HG03575 (cell line): ENCODE results near the gene ZHX3.

ENCODE experiments used
- ATAC-seq: cut with Tn5 transposase; IDR thresholded peaks from one replicate; pipeline ENCODE4 v1.9.1; 2021; ENCODE audit not compliant: unreplicated experiment, insufficient number of reproducible peaks, low FRiP score; ENCODE audit errors: extremely low read depth

Gene ZHX3, protein sequence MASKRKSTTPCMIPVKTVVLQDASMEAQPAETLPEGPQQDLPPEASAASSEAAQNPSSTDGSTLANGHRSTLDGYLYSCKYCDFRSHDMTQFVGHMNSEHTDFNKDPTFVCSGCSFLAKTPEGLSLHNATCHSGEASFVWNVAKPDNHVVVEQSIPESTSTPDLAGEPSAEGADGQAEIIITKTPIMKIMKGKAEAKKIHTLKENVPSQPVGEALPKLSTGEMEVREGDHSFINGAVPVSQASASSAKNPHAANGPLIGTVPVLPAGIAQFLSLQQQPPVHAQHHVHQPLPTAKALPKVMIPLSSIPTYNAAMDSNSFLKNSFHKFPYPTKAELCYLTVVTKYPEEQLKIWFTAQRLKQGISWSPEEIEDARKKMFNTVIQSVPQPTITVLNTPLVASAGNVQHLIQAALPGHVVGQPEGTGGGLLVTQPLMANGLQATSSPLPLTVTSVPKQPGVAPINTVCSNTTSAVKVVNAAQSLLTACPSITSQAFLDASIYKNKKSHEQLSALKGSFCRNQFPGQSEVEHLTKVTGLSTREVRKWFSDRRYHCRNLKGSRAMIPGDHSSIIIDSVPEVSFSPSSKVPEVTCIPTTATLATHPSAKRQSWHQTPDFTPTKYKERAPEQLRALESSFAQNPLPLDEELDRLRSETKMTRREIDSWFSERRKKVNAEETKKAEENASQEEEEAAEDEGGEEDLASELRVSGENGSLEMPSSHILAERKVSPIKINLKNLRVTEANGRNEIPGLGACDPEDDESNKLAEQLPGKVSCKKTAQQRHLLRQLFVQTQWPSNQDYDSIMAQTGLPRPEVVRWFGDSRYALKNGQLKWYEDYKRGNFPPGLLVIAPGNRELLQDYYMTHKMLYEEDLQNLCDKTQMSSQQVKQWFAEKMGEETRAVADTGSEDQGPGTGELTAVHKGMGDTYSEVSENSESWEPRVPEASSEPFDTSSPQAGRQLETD

DNA sequence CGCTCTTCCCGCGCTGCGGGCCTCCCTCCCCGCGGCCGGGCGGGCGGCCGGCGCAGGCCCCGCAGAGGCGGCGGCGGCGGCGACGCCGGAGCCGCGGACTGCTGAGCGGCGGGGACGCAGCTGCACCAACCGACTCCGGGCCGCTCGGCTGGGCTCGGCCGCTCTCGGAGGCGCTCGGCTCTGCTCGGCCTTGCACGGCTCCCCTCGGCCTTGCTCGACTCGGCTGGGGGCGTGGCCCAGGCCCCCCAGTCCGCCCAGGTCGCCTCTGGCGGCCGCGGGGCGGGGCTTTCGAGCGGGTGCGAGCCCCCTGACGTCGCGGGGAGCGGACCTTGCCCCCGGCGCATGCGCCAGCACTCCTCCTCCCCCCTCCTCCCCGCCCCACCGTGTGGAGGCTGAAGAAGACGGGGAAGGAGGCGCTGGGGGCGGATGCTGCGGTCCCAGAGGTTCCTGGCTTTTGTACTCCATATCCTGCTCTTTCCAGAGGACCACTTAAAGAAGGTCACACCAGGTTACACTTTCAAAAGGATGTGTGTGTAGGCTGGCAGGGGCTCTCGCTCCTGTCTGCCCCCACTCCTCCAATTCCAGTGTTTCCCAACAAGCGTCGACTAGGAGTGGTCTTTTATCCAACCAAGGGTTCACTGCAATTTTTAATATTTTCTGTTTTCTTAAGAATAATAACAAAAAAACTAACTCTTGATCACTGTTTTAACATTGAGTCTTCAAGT, at the start of gene ZHX3:
Gene ZHX3, minus strand, starts transcription at position 186 of the 725 bp plus-strand sequence. CDS start 112,815 bp downstream, outside the sequence.
- ATAC-seq: peak; percentile 36

DNA sequence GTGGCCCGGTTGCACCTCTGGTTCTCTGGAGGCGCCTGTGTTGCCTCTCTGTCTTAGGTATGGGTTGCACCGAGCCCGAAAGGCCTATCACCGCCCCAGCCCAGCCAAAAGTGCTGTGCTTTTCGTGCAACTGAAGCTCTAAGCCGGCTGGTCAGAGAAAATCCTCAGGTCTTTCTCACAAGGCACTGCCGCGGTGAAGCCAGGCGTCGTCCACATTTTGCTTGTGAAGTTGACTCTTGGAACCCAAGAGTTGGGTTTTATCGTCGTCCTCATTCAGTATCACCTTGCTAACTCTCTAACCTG, 49.8 kb upstream of the ZHX3 start:
- no peak for ATAC-seq

DNA sequence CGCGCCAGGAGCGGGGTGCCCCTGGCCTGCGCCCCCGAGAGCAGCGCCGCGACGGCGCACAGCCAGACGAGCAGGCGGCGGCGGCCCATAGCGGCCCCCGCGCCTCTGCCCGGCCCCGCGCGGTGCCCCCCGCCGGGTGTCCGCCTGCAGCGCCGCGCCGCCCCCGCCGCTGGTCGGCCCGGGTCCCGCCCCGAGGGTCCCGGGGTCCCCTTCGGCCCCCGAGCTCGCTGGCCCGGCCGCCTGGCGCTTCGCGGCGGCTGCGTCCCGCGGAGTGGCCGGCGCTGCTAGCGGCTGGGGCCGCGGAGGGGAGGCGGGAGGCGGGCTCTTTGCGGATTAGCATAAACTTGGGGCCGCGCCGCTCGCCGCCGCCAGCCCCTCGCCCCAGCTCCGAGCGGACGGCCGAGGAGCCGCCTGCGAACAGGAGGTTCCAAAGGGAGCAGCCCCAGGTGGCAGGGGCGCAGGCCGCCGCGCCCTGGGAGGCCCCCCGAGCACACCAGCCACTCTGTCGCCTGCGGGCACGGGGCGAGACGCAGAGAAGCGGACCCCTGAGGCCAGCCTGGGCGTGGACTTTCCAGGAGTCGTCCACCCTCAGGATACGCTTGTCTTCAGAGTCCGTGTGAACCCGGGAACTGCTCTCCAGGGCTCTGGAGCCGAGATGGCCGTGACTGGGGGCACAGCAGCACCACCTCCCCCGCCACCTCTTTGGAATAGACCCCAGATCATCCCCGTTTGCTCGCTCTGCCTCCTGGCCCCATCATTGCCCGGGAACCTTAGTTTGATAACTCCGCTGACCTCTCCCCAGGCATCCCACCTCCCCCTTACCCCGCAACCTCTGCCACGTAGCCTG, 49.2 kb upstream of the ZHX3 start, which contains the start of gene EMILIN3:
Gene EMILIN3, minus strand, starts transcription at position 273 of the 847 bp plus-strand sequence. Its CDS starts 184 bp downstream, at position 89.
- ATAC-seq: no peak

DNA sequence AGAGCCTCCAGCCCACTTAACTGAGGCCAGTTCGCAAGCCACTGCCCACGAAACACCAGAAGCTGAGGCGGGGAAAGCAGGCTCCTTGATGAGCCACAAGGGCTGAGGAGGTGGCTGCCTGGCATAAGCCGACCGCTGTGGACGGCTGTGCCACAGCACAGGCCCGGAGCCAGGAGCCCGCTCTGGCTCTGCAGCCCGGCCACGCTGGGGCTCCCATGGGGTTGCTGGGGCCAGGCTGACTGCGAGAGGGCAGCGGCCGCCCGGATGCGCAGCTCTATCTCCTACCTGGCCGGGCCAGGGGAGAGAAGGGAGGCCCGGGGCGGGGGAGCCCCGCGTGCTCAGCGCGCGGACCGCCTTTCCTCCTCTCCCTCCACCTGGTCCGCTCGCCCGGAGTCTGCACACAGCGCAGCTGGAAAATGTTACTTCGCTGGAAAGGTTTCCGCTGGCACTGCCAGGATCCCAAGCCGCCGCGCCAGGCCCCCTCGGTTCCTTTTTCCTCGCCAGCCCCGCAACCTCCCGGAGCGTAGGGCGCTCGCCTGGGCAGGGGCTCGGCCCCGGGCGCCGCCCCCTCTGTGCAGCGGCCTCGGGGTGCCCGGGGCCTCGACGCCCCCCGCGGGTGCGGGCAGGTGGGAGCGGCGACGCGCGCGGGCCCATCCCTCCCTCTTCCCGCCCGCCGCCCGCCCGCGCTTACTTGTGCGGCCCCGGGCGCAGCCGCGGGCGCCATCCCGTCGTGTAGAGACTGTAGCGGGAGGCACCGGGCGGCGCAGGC, 48.4 kb upstream of the ZHX3 start:
- ATAC-seq: no peak

DNA sequence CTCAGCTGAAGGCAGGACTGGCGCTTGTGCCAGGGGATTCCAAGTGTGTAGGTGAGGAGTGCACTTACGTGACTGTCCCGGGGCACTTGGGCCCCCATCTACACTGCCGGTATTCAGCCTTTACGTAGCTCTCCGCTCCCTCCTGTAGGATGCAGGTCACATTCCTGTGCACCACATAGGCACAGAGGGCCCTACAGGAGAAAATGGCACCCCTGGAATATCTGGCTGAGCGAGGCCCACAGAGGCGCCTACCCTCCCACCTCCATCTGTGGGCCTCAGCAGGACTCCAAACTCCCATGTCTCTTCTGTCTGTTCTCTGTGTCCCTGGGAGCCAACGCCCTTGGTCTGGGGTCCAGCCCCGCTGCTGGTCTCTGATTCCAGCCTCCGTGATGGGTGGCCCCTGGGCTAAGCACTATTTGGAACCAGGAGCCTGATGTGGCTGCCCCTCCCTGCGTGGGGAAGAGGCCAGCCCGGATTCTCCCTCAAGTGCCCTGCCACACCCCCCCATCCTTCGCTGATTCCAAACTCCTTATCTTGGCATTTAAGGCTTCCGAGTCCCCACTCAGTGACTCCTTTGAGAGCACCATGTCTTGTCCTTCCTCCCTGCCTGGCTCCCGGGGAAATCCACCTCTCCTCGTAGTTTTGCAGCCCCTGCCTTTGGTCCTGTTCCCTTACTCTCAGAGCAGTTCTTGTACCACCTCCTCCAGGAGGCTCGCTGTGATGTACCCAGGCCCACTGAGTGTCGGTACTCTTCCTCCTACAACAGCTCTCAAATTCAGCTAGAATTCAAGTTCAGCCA, 47.6 kb upstream of the ZHX3 start:
- ATAC-seq: no peak

DNA sequence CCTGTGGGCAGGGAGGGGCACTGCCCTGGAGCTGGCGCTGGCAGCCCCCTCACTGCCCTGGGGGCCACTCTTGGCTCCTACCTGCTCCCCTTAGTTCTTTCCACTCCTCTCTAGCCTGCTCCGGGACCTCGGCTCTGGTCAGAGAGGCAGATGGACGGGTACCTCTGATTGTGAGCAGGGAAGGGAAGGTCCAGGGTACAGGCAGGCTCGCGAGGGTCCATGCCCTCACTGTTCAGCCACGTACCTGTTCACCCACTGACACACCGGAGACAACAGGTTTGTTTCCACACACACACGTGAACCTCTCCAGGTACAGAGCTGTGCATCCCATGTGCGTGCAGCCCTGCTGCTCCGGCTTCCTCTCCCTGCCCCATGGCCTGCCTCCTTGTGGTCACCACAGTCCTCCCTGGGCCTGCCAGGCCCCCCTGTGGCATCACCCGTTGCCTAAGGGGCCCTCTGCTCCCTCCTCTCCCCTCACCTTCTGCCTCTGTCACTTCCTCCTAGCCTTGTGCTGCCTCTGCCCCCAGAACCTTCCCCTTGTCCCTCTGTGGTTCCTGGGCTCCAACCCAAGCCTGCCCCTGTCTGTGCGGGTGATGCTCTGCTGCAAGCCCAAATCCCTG, 46.8 kb upstream of the ZHX3 start:
- ATAC-seq: no peak

DNA sequence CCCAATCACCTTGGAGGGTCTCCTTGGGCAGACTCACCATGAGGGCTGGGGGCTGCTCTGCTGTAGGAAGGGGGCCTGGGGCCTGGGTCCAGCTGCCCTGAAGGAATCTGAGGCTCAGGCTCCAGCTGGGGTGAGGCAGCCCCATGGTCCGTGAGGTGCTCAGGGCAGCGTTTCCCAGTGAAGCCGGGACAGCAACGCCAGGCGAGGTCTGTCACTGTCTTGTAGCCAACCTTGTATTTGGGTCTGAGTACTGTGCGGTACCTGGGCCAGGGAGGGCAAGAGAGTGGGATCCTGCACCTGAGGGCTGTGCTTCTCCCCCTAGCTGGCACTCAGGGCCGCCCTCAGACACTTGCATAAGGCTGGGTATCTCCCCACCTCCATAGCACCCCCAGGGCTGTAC, 46.1 kb upstream of the ZHX3 start:
- ATAC-seq: no peak

DNA sequence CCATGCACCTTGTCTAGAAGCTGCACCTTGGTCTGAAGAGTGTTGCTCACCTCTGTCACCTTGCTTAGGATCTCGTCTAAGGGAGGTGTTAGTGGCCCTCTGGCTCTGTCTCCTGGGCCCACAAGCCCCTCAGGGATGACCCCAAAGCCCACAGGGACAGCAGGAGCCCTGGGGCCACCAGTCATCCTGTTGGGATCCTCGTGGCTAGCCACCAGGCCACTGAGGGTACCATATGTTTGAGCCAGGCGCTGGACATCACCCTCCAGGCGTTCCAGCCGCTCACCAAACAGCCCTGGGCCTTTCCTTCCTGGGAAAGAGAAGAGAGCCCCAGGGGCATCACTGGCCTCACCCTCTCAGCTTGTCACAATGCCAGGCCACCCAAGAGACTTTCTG, 45.2 kb upstream of the ZHX3 start:
- no peak for ATAC-seq

DNA sequence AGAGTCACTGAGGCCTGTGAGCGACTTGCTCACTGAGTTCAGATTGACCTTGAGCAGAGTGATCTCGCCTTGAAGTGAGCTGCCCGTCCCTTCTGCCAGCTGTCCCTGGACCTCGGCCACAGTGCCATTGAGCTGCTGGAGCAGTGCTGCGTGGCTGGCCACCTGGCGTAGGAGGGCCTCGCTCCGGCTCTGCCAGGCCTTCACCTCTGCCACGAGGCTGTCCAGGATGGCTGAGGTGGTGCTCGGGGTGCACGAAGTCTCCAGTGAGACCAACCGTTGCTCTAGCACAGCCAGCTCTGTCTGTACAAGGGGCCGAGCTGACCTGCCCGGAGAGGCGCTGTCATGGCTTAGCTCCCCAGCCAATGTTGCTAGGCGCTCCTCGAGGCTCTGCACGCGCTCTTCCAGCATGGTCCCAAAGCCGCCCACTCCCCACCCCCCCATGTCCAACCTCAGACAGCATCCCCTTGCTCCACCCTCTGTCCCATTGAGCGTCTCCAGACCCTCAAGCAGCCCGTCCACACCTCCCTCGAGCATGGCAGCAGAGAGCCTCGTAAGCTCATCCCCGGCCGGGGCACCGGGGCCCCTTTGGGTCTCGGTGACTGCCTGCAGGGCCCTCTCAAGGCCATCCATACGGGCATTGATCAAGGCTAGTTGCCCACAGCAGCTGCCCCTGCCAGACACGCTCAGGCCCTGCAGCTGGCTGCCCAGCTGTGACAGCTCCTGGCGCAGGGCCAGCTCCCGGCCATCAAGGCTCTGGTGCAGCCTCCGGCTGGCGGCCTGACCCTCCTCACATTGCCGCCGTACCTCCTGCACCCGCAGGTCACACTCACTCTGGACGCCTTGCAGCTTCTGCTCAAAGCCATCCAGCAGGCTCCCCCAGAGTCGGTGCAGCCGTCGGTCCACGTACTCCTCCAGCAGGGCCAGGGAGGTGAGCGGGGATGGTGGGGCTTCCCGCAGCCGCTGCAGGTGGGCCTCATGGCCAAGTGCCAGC, 44.5 kb upstream of the ZHX3 start:
- no peak for ATAC-seq

DNA sequence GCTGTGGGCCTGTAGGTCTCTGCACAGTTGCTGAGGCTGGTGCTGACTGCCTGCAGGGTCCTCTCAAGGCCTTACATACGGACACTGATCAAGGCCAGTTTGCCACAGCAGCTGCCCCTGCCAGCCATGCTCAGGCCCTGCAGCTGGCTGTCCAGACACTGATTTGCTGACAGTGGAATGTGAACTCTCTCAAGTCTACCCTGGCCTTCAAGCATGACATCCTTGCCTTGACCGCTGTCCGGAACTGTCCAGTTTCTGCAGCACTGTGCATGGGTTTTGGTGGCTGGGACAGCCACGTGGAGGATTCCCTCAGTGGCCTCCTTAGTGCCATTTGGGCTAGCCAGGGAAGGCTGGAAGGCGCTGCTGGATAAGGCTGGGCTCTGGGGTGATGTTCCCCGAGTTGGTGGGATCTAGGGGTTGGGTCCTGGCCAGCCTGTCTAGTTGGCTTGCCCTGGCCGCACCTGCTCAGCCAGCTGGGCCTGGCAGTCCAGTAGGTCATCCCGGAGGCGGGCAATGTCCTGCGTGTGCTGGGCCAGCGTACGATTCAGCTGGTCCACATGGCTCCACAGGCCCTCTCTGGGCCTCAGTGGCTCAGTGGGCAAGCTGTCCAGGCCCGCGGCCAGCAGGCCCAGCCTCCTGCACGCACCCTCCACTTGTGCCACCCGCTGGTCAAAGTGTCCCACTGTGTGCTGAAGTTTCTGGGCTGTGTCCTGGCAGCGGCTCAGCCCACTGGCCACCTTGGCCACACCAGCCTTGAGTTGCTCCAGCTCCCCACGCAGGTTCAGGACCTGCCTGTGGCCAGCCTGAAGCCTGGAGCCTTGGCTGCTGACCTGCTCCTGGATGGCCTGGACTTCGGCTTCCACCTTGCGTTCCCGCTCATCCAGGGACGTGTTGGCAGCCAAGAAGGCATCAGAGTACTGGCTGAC, 43.6 kb upstream of the ZHX3 start:
- no peak for ATAC-seq

DNA sequence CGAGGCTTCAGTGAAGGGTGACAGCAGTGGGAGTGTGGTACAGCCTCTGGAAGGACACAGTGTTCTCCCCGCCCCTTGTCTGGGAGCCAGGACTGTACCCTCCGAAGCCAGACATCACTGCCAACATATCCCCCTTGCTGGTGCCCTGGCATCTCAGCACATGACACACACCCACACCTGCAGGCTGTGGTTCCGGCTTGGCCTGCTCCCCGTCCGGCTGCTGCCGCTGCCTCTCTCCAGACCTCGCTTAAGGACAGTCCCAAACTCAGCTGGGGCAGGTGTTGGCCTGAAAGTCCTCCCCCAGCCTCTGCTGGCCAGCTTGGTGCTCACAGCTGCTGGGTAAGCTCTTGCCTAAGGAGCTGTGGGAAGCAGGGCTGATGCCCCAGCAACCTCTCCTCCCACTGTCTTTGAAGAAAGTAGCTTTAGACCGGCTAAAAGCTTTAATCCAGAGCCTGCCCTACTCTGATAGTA, 42.0 kb upstream of the ZHX3 start:
- ATAC-seq: no peak

DNA sequence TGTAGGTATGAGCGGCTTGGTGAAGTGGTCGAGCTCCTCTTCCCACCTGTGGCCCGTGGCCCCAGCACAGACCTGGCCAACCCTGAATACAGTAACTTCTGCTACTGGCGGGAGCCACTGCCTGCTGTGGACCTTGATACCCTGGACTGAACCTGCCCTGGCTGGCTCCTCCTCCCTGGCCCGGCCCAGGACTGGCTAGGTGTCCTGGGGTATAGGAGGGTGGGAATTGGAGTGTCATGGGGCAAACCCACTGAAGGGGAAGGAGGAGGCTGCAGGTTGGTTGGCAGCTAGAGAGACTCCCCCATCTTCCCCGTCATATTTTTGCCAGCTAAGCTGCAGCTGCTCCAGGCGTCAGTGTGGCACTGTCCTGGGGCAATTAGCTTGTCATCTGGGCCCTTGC, 41.2 kb upstream of the ZHX3 start:
- no peak for ATAC-seq

DNA sequence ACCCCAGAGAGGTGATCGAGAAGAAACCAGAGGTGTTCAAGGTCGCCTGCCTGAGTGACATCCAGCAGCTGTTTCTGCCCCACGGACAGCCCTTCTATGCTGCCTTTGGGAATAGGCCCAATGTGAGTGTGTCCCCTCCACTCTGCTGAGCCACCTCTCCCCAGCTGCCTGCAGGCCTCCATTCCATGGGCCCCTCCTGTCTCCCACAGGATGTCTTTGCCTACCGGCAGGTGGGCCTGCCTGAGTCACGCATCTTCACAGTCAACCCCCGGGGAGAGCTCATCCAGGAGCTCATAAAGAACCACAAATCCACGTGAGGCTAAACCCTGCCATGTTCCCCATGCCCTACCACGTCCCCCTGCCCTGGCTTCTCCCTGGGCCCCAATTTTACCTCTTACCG, 40.7 kb upstream of the ZHX3 start:
- no peak for ATAC-seq

DNA sequence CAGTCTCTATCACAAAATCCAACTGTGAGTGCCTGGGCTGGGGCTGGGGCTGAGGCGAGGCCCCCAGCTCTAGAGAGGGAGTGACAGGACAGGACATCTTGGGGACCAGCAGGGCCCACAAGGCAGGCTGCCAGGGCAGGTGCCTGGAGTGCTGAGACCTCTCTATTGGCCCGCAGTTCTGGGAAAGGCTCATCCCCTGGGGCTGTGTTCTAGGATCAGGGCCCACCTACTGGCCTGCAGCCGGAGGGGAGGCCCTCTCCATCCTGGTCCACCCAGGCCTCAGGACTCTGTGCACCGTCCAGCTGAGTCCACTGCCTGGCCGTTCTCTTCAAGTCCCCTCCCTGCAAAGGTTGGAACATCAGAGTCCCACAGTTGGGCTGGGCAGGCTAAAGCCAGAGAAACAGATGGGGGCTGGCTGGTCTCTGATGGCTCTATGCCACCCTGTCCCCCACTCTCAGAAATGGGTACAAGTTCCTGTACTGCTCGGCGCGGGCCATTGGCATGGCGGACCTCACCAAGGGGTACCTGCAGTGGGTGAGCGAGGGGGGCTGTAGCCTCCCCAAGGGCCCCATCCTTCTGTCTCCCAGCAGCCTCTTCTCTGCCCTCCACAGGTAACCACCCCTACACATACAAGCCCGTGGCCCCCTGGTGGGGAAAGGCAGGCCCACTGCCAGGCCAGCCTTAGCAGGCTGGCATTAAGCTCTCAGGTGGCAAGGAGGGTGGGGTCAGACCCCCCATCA, 40.1 kb upstream of the ZHX3 start:
- ATAC-seq: no peak
